HCT116 (cell line): ENCODE data around the gene LYPD6. TPM values are rescaled to one million over a fixed set of nuclear protein-coding genes. Genes with fewer than 3 reads are reported as not detected.
A peak's percentile ranks its signal among the peaks of the same experiment; 100 is the strongest.

ENCODE experiments used
- ATAC-seq: fragments of 200-7000 bp; cut with Tn5 transposase; 2 replicates; pipeline ENCODE4 v1.9.1; 2020; ENCODE audit warnings: mild to moderate bottlenecking, moderate library complexity
- Bru-seq: library from RNA; stranded (reverse); fragments of 400-500 nt; gene quantifications from one replicate; lab custom pipeline; 2021; lab: Mats Ljungman, UMichigan
- BruChase-seq, 2 experiments: library from RNA; stranded (reverse); fragments of 400-500 nt; gene quantifications; one replicate each; lab custom pipeline; 2021; lab: Mats Ljungman, UMichigan
- BruUV-seq: library from RNA; stranded (reverse); fragments of 400-500 nt; replicated peaks from 2 replicates; lab custom pipeline; 2021; lab: Mats Ljungman, UMichigan
- CTCF ChIA-PET: fragments of 300-600 bp; sonication (Branson Sonifier 250); formaldehyde crosslinking; loops from one replicate; lab custom pipeline; 2021; ENCODE audit warnings: antibody characterized with exemption; lab: Charles Lee
- POLR2A ChIA-PET: fragments of 300-600, 350-600 bp; sonication (Branson Sonifier 250); formaldehyde crosslinking; loops from one replicate; lab custom pipeline; 2021; ENCODE audit warnings: antibody characterized with exemption; lab: Charles Lee
- RAD21 ChIA-PET, 2 experiments: fragments of 300-600 bp; sonication (Branson Sonifier 250); formaldehyde crosslinking; loops; one replicate each; lab custom pipeline; 2023; ENCODE audit warnings: low total read pairs in 2 of 2; ENCODE audit not compliant: uncharacterized antibody in 2 of 2, unreplicated experiment in 2 of 2, low non-redundant PET in 1 of 2; lab: Charles Lee
- DNase-seq: peaks from one replicate; pipeline ENCODE4 v3.0.0-alpha.2; 2010; ENCODE audit warnings: low read depth, low spot score
- H2AFZ ChIP-seq: fragments of 200-600 bp; shearing (Covaris generic), sonication (generic); 2 replicates; pipeline ENCODE4 v1.6.1; 2017; ENCODE audit warnings: low read depth, mixed run types, mixed read lengths, antibody characterized with exemption, low read length; ENCODE audit not compliant: poor library complexity, severe bottlenecking
- H3K27ac ChIP-seq: 2 replicates; pipeline ENCODE4 v1.5.1; 2012; ENCODE audit warnings: low read depth, low read length
- H3K27me3 ChIP-seq: fragments of 200-600 bp; sonication (generic); 2 replicates; pipeline ENCODE4 v1.6.1; 2016; ENCODE audit warnings: mixed run types, low read length, mixed read lengths; ENCODE audit not compliant: insufficient read depth
- H3K36me3 ChIP-seq, 2 experiments: fragments of 200-500 bp in 1 of 2; fragments of 200-600 bp in 1 of 2; sonication (Bioruptor generic) in 1 of 2; sonication (generic) in 1 of 2; 2 replicates each; pipeline versions ENCODE4 v1.5.1 to v1.6.1; 2014 to 2016; ENCODE audit warnings: low read length in 2 of 2, inconsistent platforms in 1 of 2, mixed read lengths in 1 of 2, mixed run types in 1 of 2; ENCODE audit not compliant: insufficient read depth in 2 of 2, control insufficient read depth in 1 of 2
- H3K4me1 ChIP-seq, 2 experiments: fragments of 200-600 bp in 1 of 2; sonication (generic) in 1 of 2; 2 replicates each; pipeline versions ENCODE4 v1.5.1 to v1.6.1; 2012 to 2017; ENCODE audit warnings: low read length in 2 of 2, inconsistent platforms in 1 of 2, mild to moderate bottlenecking in 1 of 2, mixed read lengths in 1 of 2, mixed run types in 1 of 2, moderate library complexity in 1 of 2; ENCODE audit not compliant: insufficient read depth in 2 of 2, control insufficient read depth in 1 of 2
- H3K4me2 ChIP-seq: fragments of 200-600 bp; sonication (generic); 2 replicates; pipeline ENCODE4 v1.6.1; 2017; ENCODE audit warnings: mixed run types, low read length, mixed read lengths
- H3K4me3 ChIP-seq, 2 experiments: fragments of 200-600 bp in 1 of 2; sonication (generic) in 1 of 2; replicated peaks in 1 of 2; 2 replicates each; pipeline ENCODE4 v1.5.1; 2011 to 2016; ENCODE audit warnings: low read length in 2 of 2, control low read depth in 1 of 2, low read depth in 1 of 2, mild to moderate bottlenecking in 1 of 2, mixed read lengths in 1 of 2, mixed run types in 1 of 2
- H3K79me2 ChIP-seq: fragments of 200-600 bp; sonication (generic); 2 replicates; pipeline ENCODE4 v1.6.1; 2017; ENCODE audit warnings: mild to moderate bottlenecking, mixed run types, low read length, moderate library complexity, mixed read lengths; ENCODE audit not compliant: insufficient read depth
- H3K9ac ChIP-seq: fragments of 200-600 bp; sonication (generic); 2 replicates; pipeline ENCODE4 v1.6.1; 2016; ENCODE audit warnings: low read length, mixed read lengths
- H3K9me2 ChIP-seq: fragments of 200-600 bp; sonication (generic), shearing (Covaris generic); 2 replicates; pipeline ENCODE4 v1.6.1; 2017; ENCODE audit warnings: mixed run types, mild to moderate bottlenecking, moderate library complexity; ENCODE audit not compliant: insufficient read depth
- H3K9me3 ChIP-seq, 2 experiments: fragments of 200-500 bp in 1 of 2; fragments of 200-600 bp in 1 of 2; sonication (Bioruptor generic) in 1 of 2; sonication (generic) in 1 of 2; 2 replicates each; pipeline ENCODE4 v1.6.1; 2014 to 2017; ENCODE audit warnings: low read length in 2 of 2, mixed read lengths in 2 of 2, inconsistent platforms in 1 of 2, low read depth in 1 of 2, mild to moderate bottlenecking in 1 of 2, mixed run types in 1 of 2, moderate library complexity in 1 of 2; ENCODE audit not compliant: control insufficient read depth in 1 of 2, insufficient read depth in 1 of 2
- H4K20me1 ChIP-seq: fragments of 200-600 bp; sonication (generic), shearing (Covaris generic); 2 replicates; pipeline ENCODE4 v1.6.1; 2017; ENCODE audit warnings: mixed run types, mild to moderate bottlenecking, moderate library complexity; ENCODE audit not compliant: insufficient read depth
- CEBPB ChIP-seq: IDR thresholded peaks from 2 replicates; pipeline ENCODE4 v1.6.1; 2012; ENCODE audit warnings: low read depth
- CTCF ChIP-seq, 3 experiments: fragments of 200-600 bp in 1 of 3; sonication (generic) in 1 of 3; IDR thresholded peaks in 2 of 3; conservative IDR thresholded peaks in 1 of 3; 2 replicates each; pipeline ENCODE4 v1.5.1; 2012 to 2017; ENCODE audit warnings: low read depth in 2 of 3, low read length in 2 of 3, antibody characterized with exemption in 1 of 3, borderline replicate concordance in 1 of 3, control low read depth in 1 of 3, mild to moderate bottlenecking in 1 of 3, mixed read lengths in 1 of 3, mixed run types in 1 of 3, moderate library complexity in 1 of 3; ENCODE audit not compliant: insufficient read depth in 1 of 3
- EGR1 ChIP-seq: IDR thresholded peaks from 2 replicates; pipeline ENCODE4 v1.6.1; 2012; ENCODE audit warnings: low read depth
- ELF1 ChIP-seq: IDR thresholded peaks from 2 replicates; pipeline ENCODE4 v1.6.1; 2012; ENCODE audit warnings: low read depth, borderline replicate concordance
- FOSL1 ChIP-seq: IDR thresholded peaks from 2 replicates; pipeline ENCODE4 v1.6.1; 2012; ENCODE audit warnings: low read depth
- MAX ChIP-seq: IDR thresholded peaks from 2 replicates; pipeline ENCODE4 v1.6.1; 2012
- POLR2AphosphoS5 ChIP-seq: IDR thresholded peaks from 2 replicates; pipeline ENCODE4 v1.6.1; 2011; ENCODE audit warnings: mild to moderate bottlenecking, low read depth, low read length, moderate library complexity
- RAD21 ChIP-seq: IDR thresholded peaks from 2 replicates; pipeline ENCODE4 v1.6.1; 2012; ENCODE audit warnings: low read depth, mild to moderate bottlenecking
- REST ChIP-seq: IDR thresholded peaks from 2 replicates; pipeline ENCODE4 v1.6.1; 2012; ENCODE audit warnings: low read depth
- SIN3A ChIP-seq: IDR thresholded peaks from 2 replicates; pipeline ENCODE4 v1.6.1; 2012; ENCODE audit warnings: low read depth
- SRF ChIP-seq: IDR thresholded peaks from 2 replicates; pipeline ENCODE4 v1.6.1; 2012; ENCODE audit warnings: low read depth
- TCF7L2 ChIP-seq: IDR thresholded peaks from 2 replicates; pipeline ENCODE4 v1.7.0; 2011; ENCODE audit warnings: borderline replicate concordance, inconsistent platforms; ENCODE audit not compliant: insufficient read depth, insufficient read length; ENCODE audit errors: extremely low read depth
- YY1 ChIP-seq: IDR thresholded peaks from 2 replicates; pipeline ENCODE4 v1.6.1; 2011; ENCODE audit warnings: low read length, low read depth, moderate library complexity, mild to moderate bottlenecking; ENCODE audit not compliant: insufficient replicate concordance; ENCODE audit errors: extremely low read depth
- ZBTB33 ChIP-seq: IDR thresholded peaks from 2 replicates; pipeline ENCODE4 v1.6.1; 2011; ENCODE audit warnings: mild to moderate bottlenecking, low read length, moderate library complexity; ENCODE audit not compliant: insufficient replicate concordance; ENCODE audit errors: extremely low read depth
- ZFX ChIP-seq: fragments of 450-650 bp; IDR thresholded peaks from 2 replicates; pipeline ENCODE4 v1.6.1; 2017
- intact Hi-C: fragments of 100-400 bp; cut with micrococcal nuclease; formaldehyde crosslinking; loops from 2 replicates; pipeline ENCODE4 v1.10.0; 2022
- long read RNA-seq: library from polyadenylated mRNA; unstranded; transcript quantifications from one replicate; pipeline ENCODE4 v2.0.0, GENCODE V29; 2021; ENCODE audit not compliant: unreplicated experiment
- polyA plus RNA-seq: library from polyadenylated mRNA; unstranded; fragments of >200 nt; gene quantifications from 2 replicates; pipeline ENCODE4 v1.2.1, GENCODE V29; 2012; ENCODE audit warnings: missing spikeins
- total RNA-seq: library from RNA; stranded (reverse); gene quantifications from one replicate; pipeline ENCODE4 v1.2.1, GENCODE V29; 2021; ENCODE audit not compliant: unreplicated experiment

LYPD6 gene
- 3.0 TPM for total RNA-seq
- polyA plus RNA-seq, result 1.3 and 1.5 TPM in 2 replicates
- Bru-seq, nascent RNA, result percentile 36 among the genes with signal in this experiment
- percentile 28 among the genes with signal in this experiment for BruChase-seq, experiment 1, labeled RNA remaining after a 6-hour chase
- BruChase-seq, experiment 2, labeled RNA remaining after a 2-hour chase, result percentile 37 among the genes with signal in this experiment
- long read RNA-seq, full-length matches to known transcripts, result 6 of 9 reads
- long read RNA-seq, partial matches to known transcripts, result 1 of 9 reads
- long read RNA-seq, other reads (novel, unspliced or antisense), result 2 of 9 reads

GRCh38 chr2:149330127-149331022 lies at the start of gene LYPD6:
LYPD6 (plus strand) TSS chr2:149330587; CDS start chr2:149437709, 107,122 bp downstream.
- intact Hi-C loops, result loop anchor here (1.0 kb wide), 1 partner anchor 292 kb away; the partner anchor contains the start of gene LYPD6B
- CTCF ChIA-PET, result interaction anchor here (0.9 to 1.4 kb wide), 2 partner anchors 95 to 292 kb away, joined by 3 to 4 read pairs; partner anchors contain the start of gene LYPD6B
- Histone ChIP-seq H3K4me3 (peak within 1 kb of the TSS; percentile 65 to 69), H3K27ac (peak within 1 kb of the TSS; percentile 66), H3K9ac (peak within 1 kb of the TSS; percentile 57), H3K4me1 (peaks cover 6 to 14% of the 10 kb centered on the region in 2 experiments; a peak in 2 of 4 replicates), H3K27me3 (no peaks in the 10 kb centered on the region), H4K20me1 (no peaks in the 10 kb centered on the region), H3K9me3 (no peaks in the 10 kb centered on the region), H3K9me2 (no peaks in the 10 kb centered on the region), H3K36me3 (no peaks in the 10 kb centered on the region), H3K79me2 (no peaks in the 10 kb centered on the region), H3K4me2 (peak within 1 kb of the TSS; percentile 91), H2AFZ (peak within 1 kb of the TSS; percentile 70)
- DNase-seq, result peak; percentile 38
- POLR2A ChIA-PET, result no interaction called here
- peak; percentile 92 for ATAC-seq
- RAD21 ChIA-PET, result no interaction called here
- BruUV-seq, result no TSS peak
- TF ChIP-seq YY1, result no peak
- no peak for TF ChIP-seq SRF
- TF ChIP-seq EGR1, result no peak
- TF ChIP-seq RAD21, result no peak
- no peak for TF ChIP-seq SIN3A
- no peak for TF ChIP-seq ELF1
- no peak for TF ChIP-seq REST
- TF ChIP-seq FOSL1, result no peak
- TF ChIP-seq ZBTB33, result no peak
- peak; percentile 24; the same call in 1 of the 2 replicates for TF ChIP-seq POLR2AphosphoS5
- TF ChIP-seq TCF7L2, result no peak
- no peak for TF ChIP-seq CEBPB
- peak in 2 of 3 experiments; percentile 7 to 9; a peak in 1 of 6 replicates for TF ChIP-seq CTCF (IDR thresholded peaks at IDR 0.05 in 2 of 3, conservative IDR thresholded peaks at IDR 0.05 in 1 of 3; ENCODE audit: borderline replicate concordance in 1 of 3, insufficient read depth in 1 of 3, low read depth in 2 of 3, low read length in 2 of 3)
- peak; percentile 47; the same call in 1 of the 2 replicates for TF ChIP-seq ZFX
- no peak for TF ChIP-seq MAX
